ENCODE data around the gene ARPC1B. TPM values are rescaled to one million over a fixed set of nuclear protein-coding genes. Genes with fewer than 3 reads are reported as not detected.

Gene ARPC1B
- total and polyA plus RNA-seq, 2 of the 4 experiments (the other 2 are of a cell fraction), result 351 to 488 TPM

DNA sequence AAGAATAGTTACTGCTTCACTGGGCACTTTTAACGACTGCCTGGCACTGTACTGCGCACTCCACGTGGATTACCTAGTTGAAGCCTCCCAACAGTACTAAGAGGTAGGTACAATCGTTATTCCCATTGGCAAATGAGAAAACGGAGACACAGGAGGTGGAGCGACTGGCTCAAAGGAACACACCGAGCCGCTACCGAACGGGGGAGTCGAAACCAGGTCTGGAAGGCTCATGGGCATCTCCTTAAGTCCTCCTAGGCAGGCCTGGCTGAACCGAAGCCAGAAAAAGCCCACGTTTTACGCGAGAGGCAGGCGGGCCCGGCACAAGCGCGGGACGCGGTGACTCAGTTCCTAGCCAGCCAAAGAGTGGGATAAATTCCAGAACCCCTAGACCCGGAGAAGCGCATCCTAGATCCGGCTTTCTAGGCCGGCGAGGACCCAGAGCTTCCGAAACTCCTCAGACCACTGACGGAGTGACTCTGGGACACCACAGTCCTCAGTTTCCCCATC lies 33.4 kb downstream of the ARPC1B start:
- H3K79me1 ChIP-seq (ENCODE audit: low read depth in 1 of 2, low read length in 2 of 2), result peaks cover 21 to 65% of the 10 kb centered on the region in 2 experiments
- H3K18ac ChIP-seq (ENCODE audit: low read depth, low read length), result peak overlapping the region; percentile 13; the same call in 1 of the 2 replicates
- BruUV-seq (replicated peaks), result no TSS peak
- H3K36me3 ChIP-seq (ENCODE audit: control insufficient read depth, insufficient read depth, low read length), result peaks cover 29% of the 10 kb centered on the region
- TF ChIP-seq POLR2A (IDR thresholded peaks at IDR 0.05; ENCODE audit: low read depth, low read length), result peak; percentile 83; the same call in 1 of the 2 replicates
- no peak for TF ChIP-seq NFE2L2 (IDR thresholded peaks at IDR 0.05; ENCODE audit: low read depth, low read length)
- peak; percentile 49; the same call in 1 of the 2 replicates for TF ChIP-seq FOS (IDR thresholded peaks at IDR 0.05; ENCODE audit: low read depth, low read length)
- TF ChIP-seq CHD1 (IDR thresholded peaks at IDR 0.05; ENCODE audit: low read depth, low read length), result no peak
- TF ChIP-seq MXI1 (IDR thresholded peaks at IDR 0.05; ENCODE audit: borderline replicate concordance, low read depth, low read length), result peak; percentile 84; the same call in 1 of the 2 replicates
- TF ChIP-seq MAZ (IDR thresholded peaks at IDR 0.05; ENCODE audit: borderline replicate concordance, low read depth, low read length), result no peak
- TF ChIP-seq BHLHE40 (IDR thresholded peaks at IDR 0.05; ENCODE audit: low read depth, low read length), result peak; percentile 66; the same call in 1 of the 2 replicates
- no peak for TF ChIP-seq CTCF (conservative IDR thresholded peaks at IDR 0.05; ENCODE audit: low read depth, low read length)
- H3K9me3 ChIP-seq (ENCODE audit: control insufficient read depth, insufficient read depth, low read length), result no peaks in the 10 kb centered on the region
- H2BK20ac ChIP-seq (ENCODE audit: low read depth, low read length), result 0 out of 2 replicates have a peak overlapping the region, but pooled peaks have one; percentile 10
- H4K5ac ChIP-seq (ENCODE audit: low read depth, low read length), result peak overlapping the region; percentile 73
- dilution Hi-C loops (cut with HindIII; ENCODE audit: low sequenced_read_pairs, unreplicated experiment) (no loop called here), in situ Hi-C loops (cut with MboI; ENCODE audit: low sequenced_read_pairs) (no loop called here), intact Hi-C loops (cut with micrococcal nuclease) (no loop called here)
- H4K8ac ChIP-seq (ENCODE audit: low read depth in 2 of 2, low read length in 2 of 2), result peak overlapping the region; percentile 95 to 96
- H3K4me1 ChIP-seq (ENCODE audit: control insufficient read depth, insufficient read depth, low read length), result peaks cover 8% of the 10 kb centered on the region; the same call in 1 of the 2 replicates
- H3K4me2 ChIP-seq (ENCODE audit: low read depth, low read length), result peak overlapping the region; percentile 86
- H3K9ac ChIP-seq (ENCODE audit: low read depth, low read length), result peak overlapping the region; percentile 94
- peak overlapping the region; percentile 97 for H3K14ac ChIP-seq (replicated peaks; ENCODE audit: low read depth, low read length)
- peak overlapping the region; percentile 98 for H3K4ac ChIP-seq (ENCODE audit: low read depth, low read length)
- 1% methylated on average over 15 of the region's 28 CpGs; no CpG with 5 or more reads in 1 of the 2 experiments for WGBS, 2 experiments (ENCODE audit: extremely low coverage in 2 of 2, insufficient read length in 1 of 2)
- peak overlapping the region; percentile 84 for H2BK5ac ChIP-seq (ENCODE audit: low read depth, low read length, poor library complexity, severe bottlenecking)
- peak overlapping the region; percentile 91 for H3K27ac ChIP-seq (ENCODE audit: insufficient read depth, low read length)
- peak overlapping the region; percentile 97 for H2AK5ac ChIP-seq (ENCODE audit: low read depth, low read length)
- DNase-seq (peak; percentile 86), ATAC-seq (ENCODE audit: low read depth) (peak; percentile 46)
- peak overlapping the region; percentile 93 for H4K91ac ChIP-seq (ENCODE audit: insufficient read depth, low read depth, low read length)
- peaks cover 12% of the 10 kb centered on the region for H3K9me1 ChIP-seq (ENCODE audit: insufficient read depth, low read length)
- peak overlapping the region; percentile 75 for H2BK120ac ChIP-seq (ENCODE audit: low read depth, low read length)
- no peaks in the 10 kb centered on the region for H3K27me3 ChIP-seq (ENCODE audit: control insufficient read depth, insufficient read depth, low read length)
- H4K20me1 ChIP-seq (ENCODE audit: insufficient read depth, low read length), result peaks cover 60% of the 10 kb centered on the region
- POLR2A ChIA-PET (ENCODE audit: unreplicated experiment), result interaction anchor here (1.4 kb wide), 1 partner anchor 10 kb away, joined by 3 read pairs; no protein-coding TSS in a partner anchor
- peak overlapping the region; percentile 94 for H3K56ac ChIP-seq (ENCODE audit: extremely low read depth, insufficient read depth, low read length)
- peak overlapping the region; percentile 57 for H3K4me3 ChIP-seq (ENCODE audit: insufficient read depth, low read depth, low read length)
- H2AK9ac ChIP-seq (replicated peaks; ENCODE audit: low read depth, low read length, poor library complexity), result peak overlapping the region; percentile 100
- peak overlapping the region; percentile 18; the same call in 1 of the 3 replicates for H2BK15ac ChIP-seq (ENCODE audit: low read depth, low read length)
- H3K23ac ChIP-seq (ENCODE audit: low read depth, low read length), result peak overlapping the region; percentile 80
- CTCF ChIA-PET, result interaction anchor here (1.2 kb wide), 1 partner anchor 8 kb away, joined by 5 read pairs; no protein-coding TSS in a partner anchor
- peak overlapping the region; percentile 100 for H2AFZ ChIP-seq (replicated peaks; ENCODE audit: low read length, poor library complexity)
